Measurements from ENCODE around the gene TAL1. TPM values are rescaled to one million over a fixed set of nuclear protein-coding genes. Genes with fewer than 3 reads are reported as not detected.

TAL1 gene
- total RNA-seq, 4 donors from 2014 or later, result 0.34 to 1.7 (median 1.2) TPM

- no peak for DNase-seq (ENCODE audit: low spot score in 2 of 2)
- H3K27ac ChIP-seq, result no peak overlapping the region
- no peaks in the 10 kb centered on the region for H3K36me3 ChIP-seq
- no peaks in the 10 kb centered on the region for H3K9me3 ChIP-seq
- H3K4me1 ChIP-seq, result peaks cover 18% of the 10 kb centered on the region
- no peak for TF ChIP-seq EP300 (IDR thresholded peaks at IDR 0.05)
- peak in 1 of 3 donors; percentile 51 for TF ChIP-seq POLR2AphosphoS5 (IDR thresholded peaks at IDR 0.05)
- no peak for TF ChIP-seq POLR2A (IDR thresholded peaks at IDR 0.05)
- peak; percentile 78 to 92 for TF ChIP-seq CTCF (IDR thresholded peaks at IDR 0.05)
- 10% methylated on average over 11 of the region's 11 CpGs for WGBS
- no peak overlapping the region for H3K4me3 ChIP-seq
- H3K27me3 ChIP-seq, result no peaks in the 10 kb centered on the region
Measured at GRCh38 chr1:47175227-47175934, 56.6 kb downstream of the TAL1 start.

- no peak for TF ChIP-seq POLR2A (IDR thresholded peaks at IDR 0.05)
- no peak for TF ChIP-seq EP300 (IDR thresholded peaks at IDR 0.05)
- no peak for TF ChIP-seq CTCF (IDR thresholded peaks at IDR 0.05)
- TF ChIP-seq POLR2AphosphoS5 (IDR thresholded peaks at IDR 0.05), result no peak
- no peaks in the 10 kb centered on the region for H3K9me3 ChIP-seq
- DNase-seq (ENCODE audit: low spot score in 2 of 2), result no peak
- no peaks in the 10 kb centered on the region for H3K27me3 ChIP-seq
- no peaks in the 10 kb centered on the region for H3K36me3 ChIP-seq
- no peak overlapping the region for H3K4me3 ChIP-seq
- H3K27ac ChIP-seq, result no peak overlapping the region
- peaks cover 11% of the 10 kb centered on the region for H3K4me1 ChIP-seq
Measured at GRCh38 chr1:47174656-47175020, 57.4 kb downstream of the TAL1 start.

DNA sequence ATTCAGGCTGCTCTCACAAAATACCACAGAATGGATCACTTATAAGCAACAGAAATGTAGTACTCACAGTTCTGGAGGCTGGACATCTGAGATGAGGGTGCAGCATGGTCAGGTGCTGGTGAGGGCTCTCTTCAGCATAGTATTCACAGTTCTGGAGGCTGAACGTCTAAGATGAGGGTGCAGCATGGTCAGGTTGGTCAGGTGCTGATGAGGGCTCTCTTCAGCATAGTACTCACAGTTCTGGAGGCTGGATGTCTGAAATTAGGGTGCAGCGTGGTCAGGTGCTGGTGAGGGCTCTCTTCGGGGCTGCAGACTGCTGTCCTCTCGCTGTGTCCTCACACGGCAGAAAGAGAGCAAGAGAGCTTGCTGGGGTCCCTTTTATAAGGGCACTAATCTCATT is 59.2 kb downstream of the TAL1 start:
- no peak for TF ChIP-seq POLR2A (IDR thresholded peaks at IDR 0.05)
- TF ChIP-seq EP300 (IDR thresholded peaks at IDR 0.05), result no peak
- no peak for TF ChIP-seq POLR2AphosphoS5 (IDR thresholded peaks at IDR 0.05)
- TF ChIP-seq CTCF (IDR thresholded peaks at IDR 0.05), result no peak

More for the DNA sequence above, 59.2 kb downstream of the TAL1 start:
- no peaks in the 10 kb centered on the region for H3K36me3 ChIP-seq
- no peaks in the 10 kb centered on the region for H3K9me3 ChIP-seq
- H3K4me3 ChIP-seq, result no peak overlapping the region
- H3K27me3 ChIP-seq, result no peaks in the 10 kb centered on the region
- peaks cover 7% of the 10 kb centered on the region for H3K4me1 ChIP-seq
- 89% methylated on average over 5 of the region's 5 CpGs for WGBS
- no peak overlapping the region for H3K27ac ChIP-seq
- DNase-seq (ENCODE audit: low spot score in 2 of 2), result no peak

Other genes starting within 250 kb of the TAL1 start
- 10 to 100 TPM in 2 of 4 donors, 1 to 10 TPM in 2; 6.2 to 41.8 (median 11.2) TPM for gene CYP4X1, start 208.6 kb downstream of the TAL1 start, total RNA-seq
- 1 to 10 TPM in 2 of 4 donors, under 1 TPM in 2; 0.52 to 3.4 (median 1.3) TPM for gene CYP4Z1, start 165.0 kb downstream of the TAL1 start, total RNA-seq
- not detected for gene CYP4A22, start 94.8 kb downstream of the TAL1 start, total RNA-seq
- 100 to 1,000 TPM in 3 of 4 donors, 10 to 100 TPM in 1; 36.8 to 201 (median 153) TPM for gene PDZK1IP1, start 42.2 kb downstream of the TAL1 start, total RNA-seq
- gene STIL, start 81.9 kb upstream of the TAL1 start, total RNA-seq, result 1 to 10 TPM; 2.8 to 4.2 (median 4.0) TPM
- 10 to 100 TPM; 69.4 to 94.4 (median 81.6) TPM for gene CMPK1, start 101.6 kb upstream of the TAL1 start, total RNA-seq
- gene FOXE3, start 184.1 kb upstream of the TAL1 start, total RNA-seq, result not detected
- gene FOXD2, start 205.8 kb upstream of the TAL1 start, total RNA-seq, result under 1 TPM in 3 of 4 donors, not detected in 1; 0.34 to 0.39 (median 0.38) TPM